ENCODE data around the gene TMIGD2. TPM values are rescaled to one million over a fixed set of nuclear protein-coding genes. Genes with fewer than 3 reads are reported as not detected.
"Not testable (repeated sequence)": the region's sequence is repeated elsewhere in the genome, so short reads cannot be mapped to it uniquely, and the experiment has no call there.

The TMIGD2 gene
- polyA plus RNA-seq, 3 donors from 2014 or later: 85.3 to 116 (median 86.1) TPM

DNA sequence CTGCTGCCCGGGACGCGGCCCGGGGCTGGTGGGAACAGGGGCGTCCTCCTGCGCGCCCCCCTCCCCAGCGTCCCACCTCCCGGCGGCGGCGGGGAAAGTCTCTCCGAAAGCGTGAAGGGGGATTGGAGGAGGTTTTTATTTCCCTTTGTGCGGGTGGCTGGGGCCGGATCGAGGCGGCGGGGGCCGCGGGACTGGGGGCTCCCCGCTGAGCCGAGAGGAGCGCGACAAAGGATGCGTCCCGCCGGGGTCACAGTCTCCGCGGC, 23.0 kb downstream of the TMIGD2 start:
- Mint-ChIP-seq H3K4me1 (peaks cover 4 to 9% of the 10 kb centered on the region in 2 donors), H3K9me3 (no peaks in the 10 kb centered on the region), H3K4me3 (no peak overlapping the region), H3K27ac (no peak overlapping the region), H3K27me3 (ENCODE audit: low read depth in 3 of 3) (peaks cover 5 to 14% (median 9%) of the 10 kb centered on the region in 3 donors), H3K36me3 (no peaks in the 10 kb centered on the region)
- no peak for DNase-seq

DNA sequence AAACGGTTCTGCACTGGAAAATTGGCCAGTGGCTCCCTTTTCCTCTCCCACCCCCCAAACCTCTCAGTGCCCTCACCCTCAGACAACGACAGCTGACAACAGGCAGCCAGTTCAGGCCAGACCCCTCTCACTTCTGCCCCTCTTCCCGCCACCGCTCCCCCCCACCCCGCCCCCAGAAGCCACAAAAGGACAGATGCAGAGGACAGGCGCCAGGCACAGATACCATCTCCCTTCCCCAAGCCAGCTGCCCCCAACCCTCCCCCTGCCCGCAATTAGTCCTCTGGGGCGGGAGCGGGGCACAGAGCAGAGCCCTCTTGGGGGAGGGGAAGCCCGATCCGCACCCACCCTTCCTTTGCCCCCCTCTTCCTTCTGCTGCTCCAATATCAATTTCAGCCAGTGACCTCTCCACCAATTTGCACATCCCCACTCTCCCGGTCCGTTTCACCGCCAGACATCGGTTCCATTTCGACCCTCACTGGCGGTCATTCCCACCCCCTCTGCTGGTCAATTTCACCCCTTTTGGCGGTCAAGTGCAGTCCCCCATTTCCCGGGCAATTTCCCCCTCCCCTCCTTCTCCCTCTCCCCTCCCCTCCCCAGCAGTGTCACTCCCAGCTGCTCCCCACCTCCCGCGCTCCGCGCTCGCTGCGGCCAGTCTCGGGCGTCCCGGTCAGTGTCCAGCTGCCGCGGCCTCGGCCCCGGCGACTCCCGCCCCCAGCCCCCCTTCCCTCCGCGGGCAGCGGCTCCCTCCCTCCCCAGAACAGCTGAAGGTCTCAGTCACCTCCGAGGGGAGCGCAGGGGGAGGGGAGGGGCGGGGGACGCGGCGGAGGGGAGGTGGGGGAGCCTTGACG, 23.5 kb downstream of the TMIGD2 start, which contains the start of gene SHD:
SHD (plus strand) TSS at position 848 of the 848 bp plus-strand sequence. CDS start 798 bp downstream, outside the sequence.
- Mint-ChIP-seq H3K9me3 (no peaks in the 10 kb centered on the region), H3K4me1 (peaks cover 4 to 9% of the 10 kb centered on the region in 2 donors), H3K27me3 (ENCODE audit: low read depth in 3 of 3) (peaks cover 5 to 14% (median 9%) of the 10 kb centered on the region in 3 donors), H3K36me3 (no peaks in the 10 kb centered on the region), H3K27ac (no peak within 1 kb of the TSS), H3K4me3 (peak within 1 kb of the TSS; percentile 29 to 68 (median 59))
- no peak for DNase-seq

DNA sequence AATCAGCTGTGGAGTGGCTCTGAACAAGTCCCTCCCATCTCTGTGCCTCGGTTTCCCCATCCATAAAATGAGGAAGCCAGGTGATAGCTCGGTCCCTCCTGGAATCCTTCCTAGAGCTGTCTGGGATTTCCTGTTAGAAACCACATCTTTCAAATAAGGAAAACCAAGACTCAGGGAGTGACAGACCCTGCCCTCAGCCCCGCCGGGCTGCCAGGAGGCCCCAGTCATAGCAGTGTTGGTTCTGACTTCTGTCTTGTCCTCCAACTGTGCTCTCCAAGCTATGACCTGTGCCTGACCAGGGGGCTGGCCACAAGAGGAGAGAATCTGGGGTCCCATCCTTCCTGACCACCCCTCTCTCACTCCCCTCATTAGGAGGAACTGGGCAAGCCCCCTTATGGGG, 24.2 kb downstream of the TMIGD2 start:
- Mint-ChIP-seq H3K9me3 (no peaks in the 10 kb centered on the region), H3K27me3 (ENCODE audit: low read depth in 3 of 3) (peaks cover 5 to 16% (median 9%) of the 10 kb centered on the region in 3 donors), H3K36me3 (no peaks in the 10 kb centered on the region), H3K4me3 (no peak overlapping the region), H3K4me1 (peaks cover 4 to 9% of the 10 kb centered on the region in 2 donors), H3K27ac (no peak overlapping the region)
- no peak for DNase-seq

- no peak for DNase-seq
- no peak overlapping the region for H3K4me3 Mint-ChIP-seq
- H3K27ac Mint-ChIP-seq: no peak overlapping the region
- peaks cover 5 to 16% (median 9%) of the 10 kb centered on the region in 3 donors for H3K27me3 Mint-ChIP-seq (ENCODE audit: low read depth in 3 of 3)
- no peaks in the 10 kb centered on the region for H3K36me3 Mint-ChIP-seq
- H3K9me3 Mint-ChIP-seq: no peaks in the 10 kb centered on the region
- H3K4me1 Mint-ChIP-seq: peaks cover 4 to 9% of the 10 kb centered on the region in 2 donors
These were observed 24.9 kb downstream of the TMIGD2 start for GRCh38 chr19:4277191-4277696.

- not testable (repeated sequence) for H3K27me3 Mint-ChIP-seq (ENCODE audit: low read depth in 3 of 3); H3K4me1 Mint-ChIP-seq; H3K36me3 Mint-ChIP-seq; H3K9me3 Mint-ChIP-seq; DNase-seq; H3K27ac Mint-ChIP-seq; H3K4me3 Mint-ChIP-seq
These were observed 27.9 kb downstream of the TMIGD2 start for GRCh38 chr19:4274321-4274686.

- Mint-ChIP-seq H3K4me1 (peaks cover 0 to 2% of the 10 kb centered on the region in 2 donors), H3K36me3 (peaks cover 4 to 16% (median 6%) of the 10 kb centered on the region in 3 donors), H3K27ac (no peak overlapping the region), H3K9me3 (no peaks in the 10 kb centered on the region), H3K4me3 (no peak overlapping the region), H3K27me3 (ENCODE audit: low read depth in 3 of 3) (peaks cover 2 to 4% (median 4%) of the 10 kb centered on the region in 3 donors)
- DNase-seq: no peak
These were observed 29.3 kb downstream of the TMIGD2 start for GRCh38 chr19:4272894-4273293.

DNA sequence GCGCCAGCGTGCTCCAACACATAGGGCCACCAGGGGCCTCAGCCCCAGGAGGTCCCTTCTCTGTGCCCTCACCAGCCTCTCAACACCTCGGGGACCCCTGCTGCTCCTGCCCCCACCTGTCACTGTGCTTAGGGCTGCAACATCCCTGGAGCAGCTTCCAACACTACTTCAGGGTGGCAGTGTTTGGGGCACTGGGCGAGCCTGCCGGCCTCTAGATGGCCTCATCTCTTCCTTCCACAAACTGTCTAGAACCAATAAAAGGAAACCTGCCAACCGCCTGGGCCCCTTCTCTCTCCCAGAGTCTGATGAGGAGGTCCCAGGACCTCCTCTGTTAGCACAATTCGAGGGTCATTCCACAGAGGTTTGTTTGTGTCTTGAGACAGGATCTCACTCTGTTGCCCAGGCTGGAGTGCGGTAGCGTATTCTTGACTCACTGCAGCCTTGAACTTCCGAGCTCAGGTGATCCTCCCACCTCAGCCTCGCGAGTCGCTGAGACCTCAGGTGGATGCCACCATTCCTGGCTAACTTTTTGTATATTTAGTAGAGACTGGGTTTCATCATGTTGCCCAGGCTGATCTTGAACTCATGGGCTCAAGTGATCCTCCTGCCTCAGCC, 33.3 kb downstream of the TMIGD2 start:
- peaks cover 37 to 38% of the 10 kb centered on the region in 2 donors for H3K4me1 Mint-ChIP-seq
- no peak overlapping the region for H3K27ac Mint-ChIP-seq
- H3K36me3 Mint-ChIP-seq: peaks cover 16 to 36% (median 17%) of the 10 kb centered on the region in 3 donors
- H3K27me3 Mint-ChIP-seq (ENCODE audit: low read depth in 3 of 3): peaks cover 13 to 17% (median 14%) of the 10 kb centered on the region in 3 donors
- no peak for DNase-seq
- no peak overlapping the region for H3K4me3 Mint-ChIP-seq
- H3K9me3 Mint-ChIP-seq: no peaks in the 10 kb centered on the region

DNA sequence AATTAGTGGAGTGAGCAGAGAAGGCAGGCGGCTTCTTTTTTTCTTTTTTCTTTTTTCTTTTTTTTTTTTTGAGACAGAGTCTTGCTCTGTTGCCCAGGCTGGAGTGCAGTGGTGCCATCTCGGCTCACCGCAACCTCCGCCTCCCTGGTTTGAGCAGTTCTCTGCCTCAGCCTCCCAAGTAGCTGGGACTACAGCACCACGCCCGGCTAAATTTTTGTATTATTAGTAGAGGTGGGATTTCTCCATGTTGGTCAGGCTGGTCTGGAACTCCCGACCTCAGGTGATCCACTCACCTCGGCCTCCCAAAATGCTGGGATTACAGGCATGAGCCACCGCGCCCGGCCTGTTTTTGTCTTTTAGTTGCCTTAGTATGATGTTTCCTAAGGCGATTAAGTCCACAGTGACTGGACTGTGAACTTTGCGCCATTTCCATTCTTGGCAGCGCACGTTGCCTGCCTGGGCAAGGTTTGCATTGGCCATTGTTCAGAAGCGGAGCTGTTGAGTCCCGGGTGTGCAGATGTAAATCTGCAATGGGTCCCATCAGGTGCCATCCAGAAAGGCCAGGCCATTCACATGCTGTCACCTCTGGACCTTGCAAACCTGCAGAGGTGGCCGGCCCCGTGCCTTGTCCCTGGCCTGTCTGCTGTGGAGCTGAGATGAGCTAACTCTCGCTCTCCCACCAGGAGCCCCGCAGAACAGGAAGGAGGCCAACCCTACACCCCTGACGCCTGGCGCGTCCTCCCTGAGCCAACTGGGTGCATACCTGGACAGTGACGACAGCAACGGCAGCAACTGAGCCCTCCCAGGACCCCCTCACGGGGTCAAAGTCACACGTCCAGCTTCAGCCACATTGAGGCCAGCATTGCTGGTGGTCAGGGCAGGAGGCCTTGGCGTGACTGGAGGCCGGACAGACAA, 34.0 kb downstream of the TMIGD2 start:
- Mint-ChIP-seq H3K4me3 (no peak overlapping the region), H3K36me3 (peaks cover 16 to 36% (median 17%) of the 10 kb centered on the region in 3 donors), H3K27me3 (ENCODE audit: low read depth in 3 of 3) (peaks cover 16 to 20% (median 18%) of the 10 kb centered on the region in 3 donors), H3K27ac (peak overlapping the region in 1 of 6 donors; percentile 87), H3K9me3 (no peaks in the 10 kb centered on the region), H3K4me1 (peaks cover 44% of the 10 kb centered on the region in 2 donors)
- no peak for DNase-seq

GRCh38 chr19:4267101-4267900, 34.9 kb downstream of the TMIGD2 start:
- Mint-ChIP-seq H3K27ac (peak overlapping the region; percentile 26 to 93 (median 82)), H3K4me3 (peak overlapping the region in 4 of 5 donors; percentile 7 to 49 (median 12))

DNA sequence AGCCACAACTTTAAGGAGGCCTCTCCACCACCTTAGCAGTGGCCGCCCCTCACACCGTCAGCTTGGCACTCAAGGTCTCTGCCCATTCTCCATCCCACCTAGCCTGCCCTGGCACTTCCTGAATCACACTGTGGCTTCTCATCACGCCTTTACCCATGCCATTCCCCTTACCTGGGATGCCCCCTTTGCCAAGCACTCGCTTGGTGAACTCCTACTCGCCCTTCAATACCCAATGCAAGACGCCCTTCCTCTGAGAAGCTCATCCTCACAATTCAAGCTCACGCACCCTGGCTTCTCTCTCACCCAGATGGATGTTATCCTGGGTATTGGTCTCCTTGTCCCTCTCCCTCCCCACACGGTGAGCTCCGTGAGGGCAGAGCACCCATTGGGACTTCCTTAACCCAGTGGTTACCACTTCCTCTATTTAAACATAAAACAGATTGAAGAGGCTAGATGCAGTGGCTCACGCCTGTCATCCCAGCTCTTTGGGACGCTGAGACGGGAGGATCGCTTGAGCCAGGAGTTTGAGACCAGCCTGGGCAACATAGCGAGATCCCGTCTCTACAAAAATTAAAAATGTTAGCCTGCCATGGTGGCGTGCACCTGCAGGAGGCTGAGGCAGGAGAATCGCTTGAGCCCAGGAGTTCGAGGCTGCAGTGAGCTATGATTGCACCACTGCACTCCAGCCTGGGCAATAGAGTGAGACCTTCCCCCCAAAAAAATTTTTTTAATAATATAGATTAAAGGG, 35.8 kb downstream of the TMIGD2 start:
- Mint-ChIP-seq H3K36me3 (peaks cover 13 to 32% (median 14%) of the 10 kb centered on the region in 3 donors), H3K9me3 (no peaks in the 10 kb centered on the region), H3K4me1 (peaks cover 44 to 47% of the 10 kb centered on the region in 2 donors), H3K4me3 (peak overlapping the region; percentile 40 to 82 (median 76)), H3K27ac (peak overlapping the region; percentile 77 to 92 (median 88)), H3K27me3 (ENCODE audit: low read depth in 3 of 3) (peaks cover 16 to 20% (median 16%) of the 10 kb centered on the region in 3 donors)
- DNase-seq: no peak

More at GRCh38 chr19:4267101-4267900, 34.9 kb downstream of the TMIGD2 start:
- DNase-seq: peak; percentile 38 to 48 (median 45)
- Mint-ChIP-seq H3K36me3 (peaks cover 16 to 36% (median 17%) of the 10 kb centered on the region in 3 donors), H3K27me3 (ENCODE audit: low read depth in 3 of 3) (peaks cover 16 to 20% (median 16%) of the 10 kb centered on the region in 3 donors), H3K9me3 (no peaks in the 10 kb centered on the region), H3K4me1 (peaks cover 44 to 47% of the 10 kb centered on the region in 2 donors)

DNA sequence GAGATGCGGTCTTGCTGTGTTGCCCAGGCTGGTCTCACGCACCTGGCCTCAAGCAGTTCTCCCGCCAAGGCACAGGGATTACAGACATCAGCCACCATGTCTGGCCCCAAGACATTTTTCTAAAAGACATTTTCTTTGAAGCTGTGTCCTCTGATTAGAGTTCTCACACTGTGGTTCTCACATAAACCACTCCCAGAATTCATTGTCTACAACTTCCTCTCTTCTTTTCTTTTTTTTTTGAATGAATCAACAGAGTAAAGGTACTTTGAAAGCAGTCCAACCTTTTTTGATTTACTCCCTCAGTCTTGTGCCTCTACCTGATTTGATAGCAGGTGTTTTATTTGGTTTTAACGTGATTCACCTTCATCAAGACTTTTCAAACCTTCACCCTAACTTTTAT, 37.4 kb downstream of the TMIGD2 start:
- peak overlapping the region; percentile 80 to 90 (median 86) for H3K4me3 Mint-ChIP-seq
- peaks cover 16 to 20% (median 18%) of the 10 kb centered on the region in 3 donors for H3K27me3 Mint-ChIP-seq (ENCODE audit: low read depth in 3 of 3)
- H3K27ac Mint-ChIP-seq: peak overlapping the region; percentile 85 to 94 (median 90)
- no peaks in the 10 kb centered on the region for H3K9me3 Mint-ChIP-seq
- H3K4me1 Mint-ChIP-seq: peaks cover 49 to 51% of the 10 kb centered on the region in 2 donors
- DNase-seq: peak; percentile 72 to 73 (median 73)
- peaks cover 13 to 33% (median 21%) of the 10 kb centered on the region in 3 donors for H3K36me3 Mint-ChIP-seq

DNA sequence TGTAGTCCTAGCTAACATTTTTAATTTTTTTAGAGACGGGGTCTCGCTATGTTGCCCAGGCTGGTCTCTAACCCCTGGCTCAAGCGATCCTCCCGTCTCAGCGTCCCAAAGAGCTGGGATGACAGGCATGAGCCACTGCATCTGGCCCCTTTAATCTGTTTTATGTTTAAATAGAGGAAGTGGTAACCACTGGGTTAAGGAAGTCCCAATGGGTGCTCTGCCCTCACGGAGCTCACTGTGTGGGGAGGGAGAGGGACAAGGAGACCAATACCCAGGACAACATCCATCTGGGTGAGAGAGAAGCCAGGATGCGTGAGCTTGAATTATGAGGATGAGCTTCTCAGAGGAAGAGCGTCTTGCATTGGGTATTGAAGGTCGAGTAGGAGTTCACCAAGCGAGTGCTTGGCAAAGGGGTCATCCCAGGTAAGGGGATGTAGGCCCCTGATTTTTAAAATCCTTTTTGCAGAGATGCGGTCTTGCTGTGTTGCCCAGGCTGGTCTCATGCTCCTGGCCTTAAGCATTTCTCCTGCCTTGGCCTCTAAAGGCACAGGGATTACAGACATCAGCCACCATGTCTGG, 41.5 kb downstream of the TMIGD2 start:
- no peak for DNase-seq
- Mint-ChIP-seq H3K9me3 (no peaks in the 10 kb centered on the region), H3K27ac (no peak overlapping the region), H3K36me3 (peaks cover 13 to 28% (median 21%) of the 10 kb centered on the region in 3 donors), H3K27me3 (ENCODE audit: low read depth in 3 of 3) (peaks cover 12 to 17% (median 12%) of the 10 kb centered on the region in 3 donors), H3K4me1 (peaks cover 30 to 31% of the 10 kb centered on the region in 2 donors), H3K4me3 (peak overlapping the region in 1 of 5 donors; percentile 17)
